ENCODE measurements around the gene CD164L2. TPM values are rescaled to one million over a fixed set of nuclear protein-coding genes. Genes with fewer than 3 reads are reported as not detected.

Gene CD164L2
- total and polyA plus RNA-seq, 2 experiments from 2014 or later = 2.0 to 2.8 TPM

- Histone ChIP-seq H3K4me2 (no peak within 1 kb of the TSS), H3K36me3 (ENCODE audit: insufficient read depth) (no peaks in the 10 kb centered on the region), H3K4me1 (ENCODE audit: insufficient read depth) (no peaks in the 10 kb centered on the region; the same call in 1 of the 2 replicates), H3K4me3 (no peak within 1 kb of the TSS), H3K27me3 (ENCODE audit: insufficient read depth) (no peaks in the 10 kb centered on the region), H3K9me2 (ENCODE audit: insufficient read depth) (no peaks in the 10 kb centered on the region), H3F3A (replicated peaks; ENCODE audit: low read depth) (no peaks in the 10 kb centered on the region), H3K27ac (ENCODE audit: low read depth) (no peak within 1 kb of the TSS), H2AFZ (no peak within 1 kb of the TSS), H3K79me2 (replicated peaks; ENCODE audit: insufficient read depth) (no peaks in the 10 kb centered on the region), H4K20me1 (replicated peaks; ENCODE audit: insufficient read depth) (no peaks in the 10 kb centered on the region)
- Mint-ChIP-seq H3K27ac (no peak within 1 kb of the TSS), H3K27me3 (ENCODE audit: insufficient read depth, low read depth, poor library complexity) (no peaks in the 10 kb centered on the region), H3K36me3 (ENCODE audit: low read depth) (no peaks in the 10 kb centered on the region), H3K9me3 (no peaks in the 10 kb centered on the region), H3K4me3 (no peak within 1 kb of the TSS), H3K4me1 (peaks cover 7% of the 10 kb centered on the region; the same call in 1 of the 3 replicates)
- no peak for TF ChIP-seq EZH2phosphoT487 (IDR thresholded peaks at IDR 0.05; ENCODE audit: unreplicated experiment)
- no peak for TF ChIP-seq CTCF (conservative IDR thresholded peaks at IDR 0.05; ENCODE audit: low read depth in 2 of 2)
- TF ChIP-seq STAT1 (IDR thresholded peaks at IDR 0.05; ENCODE audit: unreplicated experiment) = no peak
- TF ChIP-seq ETS1 (IDR thresholded peaks at IDR 0.05) = no peak
- no peak for TF ChIP-seq CREB1 (CRISPR knock-in tag; IDR thresholded peaks at IDR 0.05; ENCODE audit: low read depth)
- no peak for TF ChIP-seq JUNB (IDR thresholded peaks at IDR 0.05; ENCODE audit: unreplicated experiment)
- TF ChIP-seq ZNF331 (CRISPR knock-in tag; IDR thresholded peaks at IDR 0.05; ENCODE audit: low read depth) = no peak
- no peak for TF ChIP-seq ZNF114 (CRISPR knock-in tag; IDR thresholded peaks at IDR 0.05)
- TF ChIP-seq POLR2AphosphoS5 (IDR thresholded peaks at IDR 0.05; ENCODE audit: low read depth) = no peak
- TF ChIP-seq, protein P1, sequence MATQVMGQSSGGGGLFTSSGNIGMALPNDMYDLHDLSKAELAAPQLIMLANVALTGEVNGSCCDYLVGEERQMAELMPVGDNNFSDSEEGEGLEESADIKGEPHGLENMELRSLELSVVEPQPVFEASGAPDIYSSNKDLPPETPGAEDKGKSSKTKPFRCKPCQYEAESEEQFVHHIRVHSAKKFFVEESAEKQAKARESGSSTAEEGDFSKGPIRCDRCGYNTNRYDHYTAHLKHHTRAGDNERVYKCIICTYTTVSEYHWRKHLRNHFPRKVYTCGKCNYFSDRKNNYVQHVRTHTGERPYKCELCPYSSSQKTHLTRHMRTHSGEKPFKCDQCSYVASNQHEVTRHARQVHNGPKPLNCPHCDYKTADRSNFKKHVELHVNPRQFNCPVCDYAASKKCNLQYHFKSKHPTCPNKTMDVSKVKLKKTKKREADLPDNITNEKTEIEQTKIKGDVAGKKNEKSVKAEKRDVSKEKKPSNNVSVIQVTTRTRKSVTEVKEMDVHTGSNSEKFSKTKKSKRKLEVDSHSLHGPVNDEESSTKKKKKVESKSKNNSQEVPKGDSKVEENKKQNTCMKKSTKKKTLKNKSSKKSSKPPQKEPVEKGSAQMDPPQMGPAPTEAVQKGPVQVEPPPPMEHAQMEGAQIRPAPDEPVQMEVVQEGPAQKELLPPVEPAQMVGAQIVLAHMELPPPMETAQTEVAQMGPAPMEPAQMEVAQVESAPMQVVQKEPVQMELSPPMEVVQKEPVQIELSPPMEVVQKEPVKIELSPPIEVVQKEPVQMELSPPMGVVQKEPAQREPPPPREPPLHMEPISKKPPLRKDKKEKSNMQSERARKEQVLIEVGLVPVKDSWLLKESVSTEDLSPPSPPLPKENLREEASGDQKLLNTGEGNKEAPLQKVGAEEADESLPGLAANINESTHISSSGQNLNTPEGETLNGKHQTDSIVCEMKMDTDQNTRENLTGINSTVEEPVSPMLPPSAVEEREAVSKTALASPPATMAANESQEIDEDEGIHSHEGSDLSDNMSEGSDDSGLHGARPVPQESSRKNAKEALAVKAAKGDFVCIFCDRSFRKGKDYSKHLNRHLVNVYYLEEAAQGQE (IDR thresholded peaks at IDR 0.05; ENCODE audit: unreplicated experiment) = no peak
- no peak for TF ChIP-seq NANOG (IDR thresholded peaks at IDR 0.05; ENCODE audit: borderline replicate concordance)
- no peak for TF ChIP-seq EZH2 (IDR thresholded peaks at IDR 0.05; ENCODE audit: low read depth, unreplicated experiment)
- TF ChIP-seq, protein P2, sequence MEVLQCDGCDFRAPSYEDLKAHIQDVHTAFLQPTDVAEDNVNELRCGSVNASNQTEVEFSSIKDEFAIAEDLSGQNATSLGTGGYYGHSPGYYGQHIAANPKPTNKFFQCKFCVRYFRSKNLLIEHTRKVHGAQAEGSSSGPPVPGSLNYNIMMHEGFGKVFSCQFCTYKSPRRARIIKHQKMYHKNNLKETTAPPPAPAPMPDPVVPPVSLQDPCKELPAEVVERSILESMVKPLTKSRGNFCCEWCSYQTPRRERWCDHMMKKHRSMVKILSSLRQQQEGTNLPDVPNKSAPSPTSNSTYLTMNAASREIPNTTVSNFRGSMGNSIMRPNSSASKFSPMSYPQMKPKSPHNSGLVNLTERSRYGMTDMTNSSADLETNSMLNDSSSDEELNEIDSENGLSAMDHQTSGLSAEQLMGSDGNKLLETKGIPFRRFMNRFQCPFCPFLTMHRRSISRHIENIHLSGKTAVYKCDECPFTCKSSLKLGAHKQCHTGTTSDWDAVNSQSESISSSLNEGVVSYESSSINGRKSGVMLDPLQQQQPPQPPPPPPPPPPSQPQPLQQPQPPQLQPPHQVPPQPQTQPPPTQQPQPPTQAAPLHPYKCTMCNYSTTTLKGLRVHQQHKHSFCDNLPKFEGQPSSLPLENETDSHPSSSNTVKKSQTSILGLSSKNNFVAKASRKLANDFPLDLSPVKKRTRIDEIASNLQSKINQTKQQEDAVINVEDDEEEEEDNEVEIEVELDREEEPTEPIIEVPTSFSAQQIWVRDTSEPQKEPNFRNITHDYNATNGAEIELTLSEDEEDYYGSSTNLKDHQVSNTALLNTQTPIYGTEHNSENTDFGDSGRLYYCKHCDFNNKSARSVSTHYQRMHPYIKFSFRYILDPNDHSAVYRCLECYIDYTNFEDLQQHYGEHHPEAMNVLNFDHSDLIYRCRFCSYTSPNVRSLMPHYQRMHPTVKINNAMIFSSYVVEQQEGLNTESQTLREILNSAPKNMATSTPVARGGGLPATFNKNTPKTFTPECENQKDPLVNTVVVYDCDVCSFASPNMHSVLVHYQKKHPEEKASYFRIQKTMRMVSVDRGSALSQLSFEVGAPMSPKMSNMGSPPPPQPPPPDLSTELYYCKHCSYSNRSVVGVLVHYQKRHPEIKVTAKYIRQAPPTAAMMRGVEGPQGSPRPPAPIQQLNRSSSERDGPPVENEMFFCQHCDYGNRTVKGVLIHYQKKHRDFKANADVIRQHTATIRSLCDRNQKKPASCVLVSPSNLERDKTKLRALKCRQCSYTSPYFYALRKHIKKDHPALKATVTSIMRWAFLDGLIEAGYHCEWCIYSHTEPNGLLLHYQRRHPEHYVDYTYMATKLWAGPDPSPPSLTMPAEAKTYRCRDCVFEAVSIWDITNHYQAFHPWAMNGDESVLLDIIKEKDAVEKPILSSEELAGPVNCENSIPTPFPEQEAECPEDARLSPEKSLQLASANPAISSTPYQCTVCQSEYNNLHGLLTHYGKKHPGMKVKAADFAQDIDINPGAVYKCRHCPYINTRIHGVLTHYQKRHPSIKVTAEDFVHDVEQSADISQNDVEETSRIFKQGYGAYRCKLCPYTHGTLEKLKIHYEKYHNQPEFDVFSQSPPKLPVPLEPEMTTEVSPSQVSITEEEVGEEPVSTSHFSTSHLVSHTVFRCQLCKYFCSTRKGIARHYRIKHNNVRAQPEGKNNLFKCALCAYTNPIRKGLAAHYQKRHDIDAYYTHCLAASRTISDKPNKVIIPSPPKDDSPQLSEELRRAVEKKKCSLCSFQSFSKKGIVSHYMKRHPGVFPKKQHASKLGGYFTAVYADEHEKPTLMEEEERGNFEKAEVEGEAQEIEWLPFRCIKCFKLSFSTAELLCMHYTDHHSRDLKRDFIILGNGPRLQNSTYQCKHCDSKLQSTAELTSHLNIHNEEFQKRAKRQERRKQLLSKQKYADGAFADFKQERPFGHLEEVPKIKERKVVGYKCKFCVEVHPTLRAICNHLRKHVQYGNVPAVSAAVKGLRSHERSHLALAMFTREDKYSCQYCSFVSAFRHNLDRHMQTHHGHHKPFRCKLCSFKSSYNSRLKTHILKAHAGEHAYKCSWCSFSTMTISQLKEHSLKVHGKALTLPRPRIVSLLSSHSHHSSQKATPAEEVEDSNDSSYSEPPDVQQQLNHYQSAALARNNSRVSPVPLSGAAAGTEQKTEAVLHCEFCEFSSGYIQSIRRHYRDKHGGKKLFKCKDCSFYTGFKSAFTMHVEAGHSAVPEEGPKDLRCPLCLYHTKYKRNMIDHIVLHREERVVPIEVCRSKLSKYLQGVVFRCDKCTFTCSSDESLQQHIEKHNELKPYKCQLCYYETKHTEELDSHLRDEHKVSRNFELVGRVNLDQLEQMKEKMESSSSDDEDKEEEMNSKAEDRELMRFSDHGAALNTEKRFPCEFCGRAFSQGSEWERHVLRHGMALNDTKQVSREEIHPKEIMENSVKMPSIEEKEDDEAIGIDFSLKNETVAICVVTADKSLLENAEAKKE (CRISPR knock-in tag; IDR thresholded peaks at IDR 0.05) = no peak
- no peak for ATAC-seq
- DNase-seq (ENCODE audit: low spot score) = no peak
Observed at GRCh38 chr1:27374362-27375086, 8.6 kb downstream of the CD164L2 start, which contains the start of gene FCN3. Gene FCN3, minus strand, starts transcription at chr1:27374824. Its CDS starts 6 bp downstream, at chr1:27374818.

Measured in GM23338 (cell line).